Fibroblast of gingiva (primary cell): ENCODE data around the gene CKAP2L.

ENCODE experiments used
- DNase-seq: peaks from one replicate; pipeline ENCODE4 v3.0.0-alpha.2; 2011; ENCODE audit warnings: low read depth

The CKAP2L gene, protein sequence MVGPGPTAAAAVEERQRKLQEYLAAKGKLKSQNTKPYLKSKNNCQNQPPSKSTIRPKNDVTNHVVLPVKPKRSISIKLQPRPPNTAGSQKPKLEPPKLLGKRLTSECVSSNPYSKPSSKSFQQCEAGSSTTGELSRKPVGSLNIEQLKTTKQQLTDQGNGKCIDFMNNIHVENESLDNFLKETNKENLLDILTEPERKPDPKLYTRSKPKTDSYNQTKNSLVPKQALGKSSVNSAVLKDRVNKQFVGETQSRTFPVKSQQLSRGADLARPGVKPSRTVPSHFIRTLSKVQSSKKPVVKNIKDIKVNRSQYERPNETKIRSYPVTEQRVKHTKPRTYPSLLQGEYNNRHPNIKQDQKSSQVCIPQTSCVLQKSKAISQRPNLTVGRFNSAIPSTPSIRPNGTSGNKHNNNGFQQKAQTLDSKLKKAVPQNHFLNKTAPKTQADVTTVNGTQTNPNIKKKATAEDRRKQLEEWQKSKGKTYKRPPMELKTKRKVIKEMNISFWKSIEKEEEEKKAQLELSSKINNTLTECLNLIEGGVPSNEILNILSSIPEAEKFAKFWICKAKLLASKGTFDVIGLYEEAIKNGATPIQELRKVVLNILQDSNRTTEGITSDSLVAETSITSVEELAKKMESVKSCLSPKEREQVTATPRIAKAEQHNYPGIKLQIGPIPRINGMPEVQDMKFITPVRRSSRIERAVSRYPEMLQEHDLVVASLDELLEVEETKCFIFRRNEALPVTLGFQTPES

GRCh38 chr2:112764071-112765044 is at the start of gene CKAP2L:
Gene CKAP2L, minus strand, starts transcription at chr2:112764609. Its CDS starts 11 bp downstream, at chr2:112764598.
- peak; percentile 95 for DNase-seq

GRCh38 chr2:112813280-112813966 is 49.0 kb upstream of the CKAP2L start:
- no peak for DNase-seq

DNA sequence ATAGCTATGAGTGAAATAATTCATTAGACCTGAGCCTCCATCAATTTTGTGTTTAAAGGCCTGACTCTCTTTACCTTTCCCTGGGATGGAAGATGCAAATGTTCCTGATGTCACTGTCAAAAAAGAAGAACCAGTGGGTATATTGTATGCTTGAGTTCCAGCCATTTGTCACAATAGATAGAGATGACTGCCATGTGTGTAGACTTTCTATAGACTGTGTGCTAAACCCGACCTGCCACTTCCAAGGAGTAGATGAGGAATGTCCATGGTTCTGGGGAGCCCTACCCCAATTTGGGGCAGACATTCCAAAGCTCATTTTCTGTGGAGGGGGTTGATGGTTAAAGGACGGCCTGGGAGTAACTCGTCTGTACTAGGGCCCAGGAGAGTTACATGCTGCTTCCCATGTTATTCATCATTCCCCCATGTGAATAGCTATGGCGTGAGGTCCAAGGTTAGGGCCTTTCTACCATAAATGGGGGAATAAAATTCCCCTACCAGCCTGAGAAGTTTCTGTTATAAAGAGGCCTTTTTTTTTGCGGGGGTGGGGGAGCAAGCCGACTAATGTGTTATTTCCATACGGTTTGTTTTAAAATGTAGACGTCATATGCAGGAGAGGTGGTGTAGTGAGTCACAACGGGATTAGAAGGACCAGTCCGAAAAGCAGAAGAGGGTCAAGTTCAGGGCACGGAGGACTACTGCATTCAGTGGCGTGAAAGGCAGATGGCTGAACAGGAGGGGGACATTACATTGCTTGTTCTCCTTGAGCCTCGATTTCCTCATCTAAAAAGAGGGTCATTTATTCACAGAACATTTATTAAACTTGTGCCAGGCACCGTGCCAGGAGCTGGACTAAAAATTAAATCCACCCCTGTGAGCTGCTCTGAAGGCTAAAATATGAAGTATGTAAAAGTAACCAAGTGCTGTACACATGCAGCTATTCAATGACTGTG is 48.2 kb upstream of the CKAP2L start:
- no peak for DNase-seq

GRCh38 chr2:112811841-112812306 is 47.5 kb upstream of the CKAP2L start:
- DNase-seq, result no peak

- DNase-seq, result no peak
Observed at GRCh38 chr2:112811276-112811831, 46.9 kb upstream of the CKAP2L start.

DNA sequence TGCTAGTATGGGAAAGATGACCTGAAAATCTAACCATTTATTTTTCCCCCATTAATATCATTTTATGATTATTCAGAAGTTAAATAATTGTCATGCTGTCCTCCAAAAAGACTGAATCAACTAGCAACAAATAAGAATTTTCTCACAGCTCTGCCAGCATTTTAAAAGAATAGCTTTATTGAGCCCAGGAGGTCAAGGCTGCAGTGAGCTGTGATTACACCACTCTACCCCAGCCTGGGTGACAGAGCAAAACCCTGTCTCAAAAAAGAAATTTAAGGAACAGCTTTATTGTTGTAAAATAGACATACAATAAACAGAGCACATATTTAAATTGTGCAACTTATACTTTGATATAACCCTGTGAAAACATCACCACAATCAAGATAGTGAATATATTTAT is 44.7 kb upstream of the CKAP2L start:
- DNase-seq, result no peak

DNA sequence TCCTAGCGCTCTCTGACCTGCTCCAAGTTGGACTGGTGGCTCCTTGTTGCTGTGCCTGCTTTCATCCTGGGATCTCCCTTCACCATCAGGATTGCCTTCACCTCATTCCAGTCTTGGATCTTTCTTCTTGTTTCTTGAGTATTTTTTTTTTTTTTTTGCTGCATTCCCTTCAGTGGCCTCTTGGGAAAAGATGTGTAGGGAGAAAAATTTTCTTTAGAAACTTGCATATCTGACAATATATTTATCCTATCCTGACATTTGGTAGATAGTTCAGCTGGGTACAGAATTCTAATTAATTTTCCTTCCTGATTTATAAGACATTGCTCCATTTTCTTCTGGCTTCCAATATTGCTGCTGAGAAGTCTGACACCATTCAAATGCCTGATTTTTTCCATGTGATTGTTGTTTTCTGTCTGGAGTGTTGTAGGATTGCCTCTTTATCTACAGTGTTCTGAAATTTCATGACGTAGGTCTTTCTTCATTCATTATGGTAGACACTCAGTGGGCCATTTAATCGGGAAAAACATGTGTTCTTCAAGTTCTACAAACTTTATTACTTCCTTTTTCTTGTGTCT is 42.9 kb upstream of the CKAP2L start:
- DNase-seq, result no peak

- no peak for DNase-seq
Observed at GRCh38 chr2:112805542-112805941, 41.1 kb upstream of the CKAP2L start.

- peak; percentile 25 for DNase-seq
Observed at GRCh38 chr2:112803691-112804521, 39.5 kb upstream of the CKAP2L start.

DNA sequence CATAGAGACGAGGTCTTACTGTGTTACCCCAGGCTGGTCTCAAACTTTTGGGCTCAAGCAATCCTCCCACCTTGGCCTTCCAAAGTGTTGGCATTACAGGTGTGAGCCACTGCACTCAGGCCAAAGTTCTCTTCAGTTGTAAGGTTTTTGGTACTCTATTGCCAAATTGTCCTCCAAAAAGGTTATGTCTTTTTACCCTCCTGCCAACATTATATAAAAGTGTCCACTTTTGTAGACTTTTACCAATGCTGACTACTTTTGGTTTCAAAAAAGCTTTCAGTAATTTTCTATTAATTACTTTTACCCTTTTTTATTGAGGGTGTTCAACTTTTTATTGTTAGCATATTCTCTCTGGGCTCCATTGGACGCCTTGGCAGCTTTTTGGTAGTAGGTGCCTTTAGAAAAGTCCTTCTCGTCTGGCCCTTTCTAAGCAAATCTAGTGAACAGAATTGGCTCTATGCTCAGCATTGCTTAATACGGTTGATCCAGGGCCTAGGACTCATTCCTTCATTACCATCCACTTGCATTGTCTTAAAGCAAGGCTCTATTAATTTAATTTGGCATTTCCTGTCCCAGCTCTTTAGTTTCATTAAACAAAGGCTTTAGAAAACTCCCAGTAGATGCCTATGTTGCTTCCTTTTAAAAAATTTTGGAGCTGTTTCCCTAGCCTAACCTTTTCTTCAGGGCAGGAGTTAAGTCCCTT is 36.6 kb upstream of the CKAP2L start:
- no peak for DNase-seq

- DNase-seq, result no peak
Observed at GRCh38 chr2:112798979-112799975, 34.9 kb upstream of the CKAP2L start.

GRCh38 chr2:112796486-112796885 is 32.1 kb upstream of the CKAP2L start:
- no peak for DNase-seq

DNA sequence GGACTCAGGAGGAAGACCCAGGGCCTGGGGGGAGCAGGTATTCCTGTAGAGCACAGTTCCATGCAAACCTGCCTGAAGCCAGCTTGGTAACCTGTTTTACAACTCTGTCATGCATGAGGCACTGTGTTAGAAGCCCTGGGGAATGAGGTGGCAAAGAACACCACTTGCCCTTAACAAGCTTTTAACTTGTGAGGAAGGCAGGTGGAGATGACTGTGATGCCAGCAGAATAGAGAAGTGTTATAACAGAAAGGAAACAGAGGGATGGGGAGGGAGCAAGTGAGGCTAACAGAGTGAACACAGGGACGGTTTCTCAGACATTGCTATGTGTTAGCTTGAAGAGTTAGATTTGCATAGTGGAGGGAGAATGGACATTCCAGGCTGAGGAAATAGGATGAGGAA is 31.4 kb upstream of the CKAP2L start:
- DNase-seq, result no peak

DNA sequence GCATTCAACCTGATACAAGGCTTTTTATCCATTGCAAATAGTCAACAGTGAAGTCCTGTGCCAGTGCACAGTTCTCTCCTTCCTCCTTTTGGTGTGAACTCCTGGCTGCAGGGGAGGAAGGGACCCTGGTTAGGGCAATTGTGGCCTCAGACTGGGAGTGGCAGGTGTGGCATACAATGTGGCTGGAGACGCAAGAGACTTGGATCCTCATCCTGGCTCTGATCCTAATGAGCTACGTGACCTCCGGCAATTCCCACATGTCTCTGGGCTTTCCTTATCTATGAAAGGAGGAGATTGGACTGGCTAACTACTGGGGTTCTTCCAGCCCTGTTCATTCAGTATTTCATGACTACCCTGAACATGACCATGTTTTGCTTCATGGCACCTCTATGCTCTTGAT is 30.4 kb upstream of the CKAP2L start:
- no peak for DNase-seq

- peak; percentile 65 for DNase-seq
Observed at GRCh38 chr2:112794131-112794733, 29.8 kb upstream of the CKAP2L start.

DNA sequence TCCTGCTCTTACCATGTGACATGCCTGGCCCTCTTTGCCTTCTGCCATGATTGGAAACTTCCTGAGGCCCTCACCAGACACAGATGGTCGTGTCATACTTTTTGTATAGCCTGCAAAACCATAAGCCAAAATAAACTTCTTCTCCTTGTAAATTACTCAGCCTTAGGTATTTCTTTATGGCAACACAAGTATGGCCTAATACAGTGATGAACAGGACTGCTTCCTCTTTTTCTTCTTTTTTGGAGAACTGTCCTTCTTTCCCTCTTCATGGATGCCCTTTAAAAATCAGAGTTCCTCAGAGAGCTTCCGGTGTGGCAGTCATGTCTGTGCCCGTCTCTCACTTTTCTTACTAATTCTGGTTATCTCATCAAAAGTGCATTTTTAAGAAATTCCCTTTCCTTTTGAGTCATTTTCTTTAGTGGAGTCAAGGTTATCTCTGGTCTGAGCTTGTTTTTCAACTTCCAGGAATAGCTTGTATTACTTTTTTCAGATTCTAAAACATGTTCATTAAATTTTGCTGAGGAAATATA is 29.1 kb upstream of the CKAP2L start:
- no peak for DNase-seq
